CD4-positive, alpha-beta T cell treated with Interleukin-12 subunit alpha and Interleukin-12 subunit beta, for 1 hour (primary cell): ENCODE measurements around the gene GXYLT2.
"Not testable (repeated sequence)": the region's sequence is repeated elsewhere in the genome, so short reads cannot be mapped to it uniquely, and the experiment has no call there.

ENCODE experiments used
- DNase-seq: peaks from one replicate; pipeline ENCODE4 v3.0.0-alpha.2; 2020

GXYLT2 gene

GRCh38 chr3:72892081-72892775 is 4.4 kb downstream of the GXYLT2 start:
- DNase-seq, result no peak

GRCh38 chr3:72892870-72893269 is 5.0 kb downstream of the GXYLT2 start:
- DNase-seq, result no peak

GRCh38 chr3:72894976-72895552 is 7.2 kb downstream of the GXYLT2 start:
- no peak for DNase-seq

- DNase-seq, result no peak
These were observed 9.3 kb downstream of the GXYLT2 start for GRCh38 chr3:72896996-72897757.

GRCh38 chr3:72897758-72898007 is 9.8 kb downstream of the GXYLT2 start:
- DNase-seq, result no peak

- no peak for DNase-seq
These were observed 11.5 kb downstream of the GXYLT2 start for GRCh38 chr3:72899349-72899765.

- no peak for DNase-seq
These were observed 12.2 kb downstream of the GXYLT2 start for GRCh38 chr3:72900048-72900447.

- DNase-seq, result no peak
These were observed 14.0 kb downstream of the GXYLT2 start for GRCh38 chr3:72901840-72902239.

GRCh38 chr3:72903004-72903403 is 15.2 kb downstream of the GXYLT2 start:
- no peak for DNase-seq

- no peak for DNase-seq
These were observed 16.3 kb downstream of the GXYLT2 start for GRCh38 chr3:72904163-72904562.

- DNase-seq, result no peak
These were observed 18.3 kb downstream of the GXYLT2 start for GRCh38 chr3:72906154-72906553.

- no peak for DNase-seq
These were observed 19.4 kb downstream of the GXYLT2 start for GRCh38 chr3:72907131-72907711.

- DNase-seq, result no peak
These were observed 20.1 kb downstream of the GXYLT2 start for GRCh38 chr3:72907731-72908620.

- no peak for DNase-seq
These were observed 21.7 kb downstream of the GXYLT2 start for GRCh38 chr3:72909591-72909990.

GRCh38 chr3:72912532-72912931 is 24.7 kb downstream of the GXYLT2 start:
- no peak for DNase-seq

- no peak for DNase-seq
These were observed 26.5 kb downstream of the GXYLT2 start for GRCh38 chr3:72914383-72914782.

GRCh38 chr3:72916250-72916649 is 28.4 kb downstream of the GXYLT2 start:
- no peak for DNase-seq

GRCh38 chr3:72919520-72919919 is 31.7 kb downstream of the GXYLT2 start:
- DNase-seq, result no peak

GRCh38 chr3:72924055-72924454 is 36.2 kb downstream of the GXYLT2 start:
- DNase-seq, result no peak

GRCh38 chr3:72928781-72929735 is 41.2 kb downstream of the GXYLT2 start:
- DNase-seq, result not testable (repeated sequence)

GRCh38 chr3:72930754-72931153 is 42.9 kb downstream of the GXYLT2 start:
- DNase-seq, result no peak

- no peak for DNase-seq
These were observed 44.6 kb downstream of the GXYLT2 start for GRCh38 chr3:72932416-72932815.
